T-cell (primary cell): Measurements from ENCODE around the gene ZFYVE19. TPM values are rescaled to one million over a fixed set of nuclear protein-coding genes. Genes with fewer than 3 reads are reported as not detected.
A peak's percentile ranks its signal among the peaks of the same experiment; 100 is the strongest.

ENCODE experiments used
- ATAC-seq, 4 experiments: fragments of 200-7000 bp in 3 of 4; fragments of 150-1000 bp in 1 of 4; cut with Tn5 transposase; replicated peaks in 1 of 4; 1 replicate in 3 of 4; 2 replicates in 1 of 4; pipeline ENCODE4 v1.10.0; 2021; ENCODE audit warnings: moderate library complexity in 3 of 4, mild to moderate bottlenecking in 2 of 4, moderate number of reproducible peaks in 1 of 4
- CTCF ChIA-PET, 2 donors: fragments of 300-600 bp; sonication (Branson Sonifier 250); formaldehyde crosslinking; loops; one replicate each; lab custom pipeline; 2022; ENCODE audit warnings: antibody characterized with exemption in 2 of 2; lab: Charles Lee
- POLR2A ChIA-PET, 2 donors: fragments of 300-600 bp; sonication (Branson Sonifier 250); formaldehyde crosslinking; loops; one replicate each; lab custom pipeline; 2022; ENCODE audit warnings: antibody characterized with exemption in 2 of 2; lab: Charles Lee
- DNase-seq, 35 experiments: peaks; one replicate each; pipeline versions ENCODE4 v3.0.0 to v3.0.0-alpha.2; 2013 to 2023
- H3K27ac ChIP-seq: one replicate; pipeline ENCODE4 v1.5.1; 2013; ENCODE audit warnings: low read length
- H3K27me3 ChIP-seq, 2 experiments: replicated peaks in 1 of 2; 1 replicate in 1 of 2; 2 replicates in 1 of 2; pipeline versions ENCODE4 v1.6.1 to v1.7.0; 2013; ENCODE audit warnings: low read length in 1 of 2, mixed read lengths in 1 of 2; ENCODE audit not compliant: control insufficient read depth in 2 of 2, insufficient read depth in 2 of 2; ENCODE audit errors: extremely low read depth in 1 of 2
- H3K36me3 ChIP-seq, 2 donors: 1 replicate in 1 of 2; 2 replicates in 1 of 2; pipeline versions ENCODE4 v1.6.1 to v1.7.0; 2013; ENCODE audit warnings: low read length in 1 of 2; ENCODE audit not compliant: control insufficient read depth in 2 of 2, insufficient read depth in 1 of 2; ENCODE audit errors: extremely low read depth in 1 of 2
- H3K4me1 ChIP-seq, 2 experiments: 1 replicate in 1 of 2; 2 replicates in 1 of 2; pipeline versions ENCODE4 v1.6.1 to v1.7.0; 2013; ENCODE audit warnings: low read length in 2 of 2, mixed read lengths in 1 of 2; ENCODE audit not compliant: insufficient read depth in 2 of 2, control insufficient read depth in 1 of 2; ENCODE audit errors: extremely low read depth in 1 of 2
- H3K4me3 ChIP-seq, 2 donors: 1 replicate in 1 of 2; 2 replicates in 1 of 2; pipeline versions ENCODE4 v1.5.1 to v1.7.0; 2013; ENCODE audit warnings: mild to moderate bottlenecking in 2 of 2, low read length in 1 of 2, moderate library complexity in 1 of 2; ENCODE audit not compliant: control insufficient read depth in 1 of 2; ENCODE audit errors: extremely low read depth in 1 of 2
- H3K9me3 ChIP-seq: 2 replicates; pipeline ENCODE4 v1.7.0; 2013
- H3K27ac Mint-ChIP-seq, 2 donors: one replicate each; pipeline ENCODE4 v1.8.0; 2020 to 2021; ENCODE audit warnings: mild to moderate bottlenecking in 2 of 2, mixed read lengths in 2 of 2
- H3K27me3 Mint-ChIP-seq, 2 donors: one replicate each; pipeline ENCODE4 v1.8.0; 2021 to 2022; ENCODE audit warnings: mixed read lengths in 2 of 2
- H3K36me3 Mint-ChIP-seq: one replicate; pipeline ENCODE4 v1.8.0; 2021; ENCODE audit warnings: mixed read lengths
- H3K4me1 Mint-ChIP-seq, 3 donors: one replicate each; pipeline ENCODE4 v1.8.0; 2020 to 2022; ENCODE audit warnings: mixed read lengths in 3 of 3, mild to moderate bottlenecking in 1 of 3
- H3K4me3 Mint-ChIP-seq, 3 donors: one replicate each; pipeline ENCODE4 v1.8.0; 2020 to 2022; ENCODE audit warnings: mild to moderate bottlenecking in 3 of 3, mixed read lengths in 3 of 3, moderate library complexity in 3 of 3
- H3K9me3 Mint-ChIP-seq, 3 donors: one replicate each; pipeline ENCODE4 v1.8.0; 2020 to 2022; ENCODE audit warnings: mixed read lengths in 3 of 3
- WGBS: methylation state at CpG from one replicate; pipeline ENCODE4 v1.1.5; 2013; ENCODE audit warnings: missing lambda C conversion rate; ENCODE audit not compliant: insufficient coverage; 5-methylcytosine and 5-hydroxymethylcytosine counted together
- total RNA-seq, 35 experiments: library from RNA in 6 of 35; stranded (reverse) in 6 of 35; fragments of 120-200 nt in 1 of 35; gene quantifications; one replicate each; pipeline versions ENCODE4 v1.2.1 to v1.2.4 and lab custom pipeline; 2013 to 2026

Gene ZFYVE19
- total RNA-seq, 5 donors from 2014 or later (not counting 1 experiment from before 2014, with no cell fraction given): 20.0 to 38.9 (median 30.8) TPM

- Mint-ChIP-seq H3K4me3 (no peak overlapping the region), H3K27ac (no peak overlapping the region), H3K9me3 (no peaks in the 10 kb centered on the region), H3K4me1 (no peaks in the 10 kb centered on the region), H3K27me3 (no peaks in the 10 kb centered on the region), H3K36me3 (no peaks in the 10 kb centered on the region)
- H3K4me3 ChIP-seq: no peak overlapping the region
- no peak overlapping the region for H3K27ac ChIP-seq
- ChIA-PET CTCF (no interaction called here), POLR2A (no interaction called here)
- WGBS: 90% methylated on average over 2 of the region's 2 CpGs
- H3K9me3 ChIP-seq: no peaks in the 10 kb centered on the region
- H3K27me3 ChIP-seq: peaks cover 0 to 7% of the 10 kb centered on the region in 2 experiments
- no peaks in the 10 kb centered on the region for H3K4me1 ChIP-seq
- DNase-seq (no peak), ATAC-seq (no peak)
- no peaks in the 10 kb centered on the region for H3K36me3 ChIP-seq
These were observed 24.0 kb downstream of the ZFYVE19 start for GRCh38 chr15:40830884-40831283.

GRCh38 chr15:40831861-40832260 lies 25.0 kb downstream of the ZFYVE19 start:
- Histone ChIP-seq H3K27ac (no peak overlapping the region), H3K27me3 (peaks cover 0 to 7% of the 10 kb centered on the region in 2 experiments), H3K36me3 (no peaks in the 10 kb centered on the region), H3K4me3 (no peak overlapping the region), H3K4me1 (no peaks in the 10 kb centered on the region), H3K9me3 (no peaks in the 10 kb centered on the region)
- H3K4me1 Mint-ChIP-seq: no peaks in the 10 kb centered on the region
- no peaks in the 10 kb centered on the region for H3K9me3 Mint-ChIP-seq
- no peaks in the 10 kb centered on the region for H3K27me3 Mint-ChIP-seq
- DNase-seq (no peak), ATAC-seq (no peak)
- WGBS: 60% methylated on average over 1 of the region's 1 CpG
- no peaks in the 10 kb centered on the region for H3K36me3 Mint-ChIP-seq
- H3K4me3 Mint-ChIP-seq: no peak overlapping the region
- ChIA-PET CTCF (no interaction called here), POLR2A (no interaction called here)
- no peak overlapping the region for H3K27ac Mint-ChIP-seq

DNA sequence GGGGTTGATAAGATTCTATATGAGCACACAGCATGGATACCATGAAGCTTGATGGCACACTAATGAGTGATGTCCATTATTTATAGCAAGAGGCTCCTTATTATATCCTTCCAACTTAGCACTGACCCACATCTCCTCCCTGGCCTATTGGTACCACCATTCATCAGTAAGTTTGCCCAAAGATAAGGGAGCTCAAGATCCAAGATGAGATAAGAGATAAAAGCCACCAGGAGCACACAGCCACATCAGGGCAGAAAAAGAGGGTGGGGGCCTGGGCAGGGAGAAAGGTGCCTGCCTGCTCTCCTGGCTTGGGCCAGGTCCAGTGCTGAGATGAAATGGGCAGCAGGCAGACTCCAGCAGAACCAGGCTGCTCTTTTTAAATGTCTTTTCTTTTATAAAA lies 26.0 kb downstream of the ZFYVE19 start:
- no peaks in the 10 kb centered on the region for H3K4me1 Mint-ChIP-seq
- H3K9me3 ChIP-seq: no peaks in the 10 kb centered on the region
- H3K36me3 ChIP-seq: no peaks in the 10 kb centered on the region
- H3K27ac ChIP-seq: no peak overlapping the region
- H3K27ac Mint-ChIP-seq: no peak overlapping the region
- no peaks in the 10 kb centered on the region for H3K27me3 Mint-ChIP-seq
- CTCF ChIA-PET: interaction anchor here in 1 of 2 donors (0.7 kb wide), 1 partner anchor 261 kb away, joined by 3 read pairs; no protein-coding TSS in a partner anchor
- no peak overlapping the region for H3K4me3 ChIP-seq
- POLR2A ChIA-PET: no interaction called here
- no peak overlapping the region for H3K4me3 Mint-ChIP-seq
- DNase-seq: no peak
- no peaks in the 10 kb centered on the region for H3K9me3 Mint-ChIP-seq
- H3K36me3 Mint-ChIP-seq: no peaks in the 10 kb centered on the region
- no peak for ATAC-seq
- peaks cover 0 to 7% of the 10 kb centered on the region in 2 experiments for H3K27me3 ChIP-seq
- no peaks in the 10 kb centered on the region for H3K4me1 ChIP-seq

- no peak overlapping the region for H3K27ac ChIP-seq
- peaks cover 0 to 3% of the 10 kb centered on the region in 2 experiments for H3K27me3 ChIP-seq
- H3K36me3 Mint-ChIP-seq: no peaks in the 10 kb centered on the region
- no peak overlapping the region for H3K4me3 Mint-ChIP-seq
- no peaks in the 10 kb centered on the region for H3K9me3 Mint-ChIP-seq
- H3K9me3 ChIP-seq: no peaks in the 10 kb centered on the region
- no peaks in the 10 kb centered on the region for H3K36me3 ChIP-seq
- ChIA-PET CTCF (no interaction called here), POLR2A (interaction anchor here in 1 of 2 donors (0.8 kb wide), 1 partner anchor 31 kb away, joined by 3 read pairs; no protein-coding TSS in a partner anchor)
- H3K4me1 ChIP-seq: no peaks in the 10 kb centered on the region
- no peaks in the 10 kb centered on the region for H3K4me1 Mint-ChIP-seq
- H3K27me3 Mint-ChIP-seq: no peaks in the 10 kb centered on the region
- ATAC-seq (no peak), DNase-seq (no peak)
- 80% methylated on average over 1 of the region's 1 CpG for WGBS
- no peak overlapping the region for H3K27ac Mint-ChIP-seq
- no peak overlapping the region for H3K4me3 ChIP-seq
These were observed 29.1 kb downstream of the ZFYVE19 start for GRCh38 chr15:40836020-40836419.

DNA sequence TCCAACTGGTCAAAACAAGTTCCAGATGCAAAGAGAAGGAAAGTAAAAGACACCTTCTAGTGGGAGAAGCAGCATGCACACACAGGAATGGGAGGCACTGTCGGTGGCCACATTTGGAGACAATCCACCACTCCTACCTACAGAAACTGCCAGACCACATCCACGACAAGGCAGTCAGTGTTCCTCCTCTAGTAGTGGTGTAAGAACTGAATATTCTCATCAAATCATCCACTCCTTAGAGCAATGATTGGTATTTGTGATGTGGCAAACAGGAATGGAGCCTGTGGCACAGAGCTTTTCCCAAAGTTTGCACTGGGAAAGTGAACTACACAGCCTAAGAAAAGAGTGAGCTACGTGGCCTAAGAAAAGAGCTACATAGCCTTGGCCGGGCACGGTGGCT lies 31.9 kb downstream of the ZFYVE19 start:
- Histone ChIP-seq H3K27ac (no peak overlapping the region), H3K4me3 (no peak overlapping the region), H3K4me1 (peaks cover 0 to 5% of the 10 kb centered on the region in 2 experiments), H3K36me3 (no peaks in the 10 kb centered on the region), H3K9me3 (no peaks in the 10 kb centered on the region), H3K27me3 (peaks cover 0 to 8% of the 10 kb centered on the region in 2 experiments)
- H3K9me3 Mint-ChIP-seq: no peaks in the 10 kb centered on the region
- no peak overlapping the region for H3K27ac Mint-ChIP-seq
- DNase-seq (no peak), ATAC-seq (no peak)
- CTCF ChIA-PET: no interaction called here
- POLR2A ChIA-PET: interaction anchor here (0.6 kb wide), 2 partner anchors 131 to 279 kb away, joined by 4 to 5 read pairs; no protein-coding TSS in a partner anchor
- H3K4me1 Mint-ChIP-seq: peaks cover 0 to 4% (median 4%) of the 10 kb centered on the region in 3 donors
- H3K4me3 Mint-ChIP-seq: no peak overlapping the region
- H3K36me3 Mint-ChIP-seq: no peaks in the 10 kb centered on the region
- peaks cover 4 to 5% of the 10 kb centered on the region in 2 donors for H3K27me3 Mint-ChIP-seq
- 93% methylated on average over 3 of the region's 5 CpGs for WGBS

DNA sequence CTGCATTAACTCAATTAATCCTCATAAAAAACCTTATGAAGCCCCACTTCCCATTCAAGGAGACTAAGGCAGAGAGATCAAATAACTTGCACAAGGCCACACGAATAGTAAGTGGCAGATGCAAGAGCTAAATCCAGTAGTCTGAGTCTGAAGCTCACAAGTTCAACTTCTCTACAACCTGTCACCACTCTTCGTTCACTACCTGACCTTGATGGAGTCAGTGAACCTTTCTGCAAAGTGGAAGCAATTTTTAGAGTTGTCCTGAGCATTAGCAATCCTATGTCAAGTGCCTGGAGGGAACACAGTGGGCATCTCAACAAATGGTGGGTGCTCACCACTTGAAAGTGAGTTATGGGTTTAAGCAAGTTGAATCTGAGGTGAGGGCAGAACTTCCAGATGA lies 34.9 kb downstream of the ZFYVE19 start:
- peaks cover 0 to 29% of the 10 kb centered on the region in 2 experiments for H3K27me3 ChIP-seq
- Mint-ChIP-seq H3K27me3 (peaks cover 7% of the 10 kb centered on the region in 2 donors), H3K4me1 (peaks cover 12 to 20% (median 13%) of the 10 kb centered on the region in 3 donors), H3K9me3 (no peaks in the 10 kb centered on the region), H3K4me3 (peak overlapping the region in 1 of 3 donors; percentile 4), H3K36me3 (no peaks in the 10 kb centered on the region), H3K27ac (no peak overlapping the region)
- no peak overlapping the region for H3K4me3 ChIP-seq
- no peak for DNase-seq
- POLR2A ChIA-PET: no interaction called here
- no peaks in the 10 kb centered on the region for H3K36me3 ChIP-seq
- CTCF ChIA-PET: no interaction called here
- H3K4me1 ChIP-seq: peaks cover 0 to 19% of the 10 kb centered on the region in 2 experiments
- no peak for ATAC-seq
- H3K27ac ChIP-seq: no peak overlapping the region
- WGBS: no CpG with 5 or more reads among the region's 2 CpGs
- no peaks in the 10 kb centered on the region for H3K9me3 ChIP-seq
